B cell (primary cell): ENCODE measurements around the gene DFFB.
"Not testable (repeated sequence)": the region's sequence is repeated elsewhere in the genome, so short reads cannot be mapped to it uniquely, and the experiment has no call there.

Experiments used
- CTCF ChIP-seq: fragments of 200-600 bp; IDR thresholded peaks from one replicate; pipeline ENCODE4 v1.8.0; 2022; ENCODE audit warnings: antibody characterized with exemption, mild to moderate bottlenecking
- EZH2 ChIP-seq: IDR thresholded peaks from 2 replicates; pipeline ENCODE4 v1.6.1; 2012; ENCODE audit warnings: borderline replicate concordance, low read depth, mild to moderate bottlenecking, moderate library complexity, low read length; ENCODE audit not compliant: insufficient read depth, poor library complexity, severe bottlenecking

- TF ChIP-seq CTCF, EZH2: not testable (repeated sequence)
Observed at GRCh38 chr1:3810149-3810761, 47.0 kb upstream of the DFFB start.
